GM12891 (cell line): ENCODE results near the gene KCNJ1.

Source experiments
- POLR2A ChIP-seq: IDR thresholded peaks from 2 replicates; pipeline ENCODE4 v1.6.1; 2011; ENCODE audit warnings: low read depth, low read length, control low read depth
- POLR2AphosphoS5 ChIP-seq: IDR thresholded peaks from 2 replicates; pipeline ENCODE4 v1.6.1; 2011; ENCODE audit warnings: low read depth, low read length, control low read depth
- POU2F2 ChIP-seq: IDR thresholded peaks from 2 replicates; pipeline ENCODE4 v1.6.1; 2011; ENCODE audit warnings: low read depth, mild to moderate bottlenecking, control low read depth, low read length, moderate library complexity

DNA sequence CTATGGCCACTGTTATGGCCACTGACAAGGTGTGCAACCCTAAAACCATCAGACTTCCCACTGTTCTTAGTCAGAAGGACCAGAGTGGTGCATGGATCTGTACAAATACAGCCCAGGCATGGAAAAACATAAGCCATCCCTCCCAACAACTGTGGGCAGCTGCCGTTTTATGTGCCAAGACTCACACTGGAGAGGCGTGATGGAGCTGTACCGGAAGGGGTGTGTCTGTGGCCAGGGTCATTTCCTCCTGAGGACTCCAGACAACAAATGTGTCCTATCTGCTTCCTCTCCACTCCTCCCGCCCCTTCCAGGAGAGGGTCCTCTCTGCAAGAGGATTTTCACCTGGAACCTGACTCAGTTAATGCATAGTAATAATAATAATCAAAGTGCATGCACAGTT, 29.5 kb downstream of the KCNJ1 start:
- TF ChIP-seq POLR2A (no peak), POU2F2 (no peak), POLR2AphosphoS5 (no peak)
